Mucosa of descending colon (tissue), 3 donors: ENCODE data around the gene PRR29. TPM values are rescaled to one million over a fixed set of nuclear protein-coding genes. Genes with fewer than 3 reads are reported as not detected.
"Not testable (repeated sequence)": the region's sequence is repeated elsewhere in the genome, so short reads cannot be mapped to it uniquely, and the experiment has no call there.

Source experiments
- ATAC-seq: fragments of 200-7000 bp; cut with Tn5 transposase; one replicate; pipeline ENCODE4 v1.9.1; 2020; ENCODE audit warnings: mild to moderate bottlenecking, moderate library complexity
- DNase-seq, 3 donors: peaks; one replicate each; pipeline ENCODE4 v3.0.0-alpha.2; 2020
- H3K36me3 ChIP-seq: fragments of 200-600 bp; one replicate; pipeline ENCODE4 v1.8.0; 2021; ENCODE audit warnings: low read depth, mild to moderate bottlenecking
- H3K4me1 ChIP-seq: fragments of 200-600 bp; one replicate; pipeline ENCODE4 v1.8.0; 2021; ENCODE audit warnings: low read depth, mild to moderate bottlenecking
- H3K4me3 ChIP-seq: fragments of 200-600 bp; one replicate; pipeline ENCODE4 v1.8.0; 2021; ENCODE audit warnings: mild to moderate bottlenecking
- H3K9me3 ChIP-seq: fragments of 200-600 bp; one replicate; pipeline ENCODE4 v1.8.0; 2021; ENCODE audit warnings: mild to moderate bottlenecking
- intact Hi-C, 2 donors: fragments of 100-400 bp; cut with DNase I in 1 of 2; cut with micrococcal nuclease in 1 of 2; formaldehyde crosslinking; loops; one replicate each; pipeline versions ENCODE4 v1.11.0 to v1.11.1; 2022; cut with DNase I, micrococcal nuclease
- total RNA-seq, 3 donors: library from RNA; stranded (reverse); fragmentation: NEBNext Ultra II Directional in 2 of 3; extraction: Animal tissue kit (Norgen Biotek cat#: 25700) in 2 of 3; gene quantifications; one replicate each; pipeline versions ENCODE4 v1.2.1 to v1.2.4, GENCODE V29; 2021 to 2023
- TF ChIP-seq, protein P1 (sequence below): fragments of 200-600 bp; IDR thresholded peaks from one replicate; pipeline ENCODE4 v1.8.0; 2022; ENCODE audit warnings: antibody characterized with exemption, mild to moderate bottlenecking
- donor health status: DM: no; HTN: no; CAD: no; lungs with moderate emphysema.
- donor health status: DM: no; HTN: no; CAD: no.
- donor health status: DM: no; HTN: yes; CAD: no.

PRR29 gene
- total RNA-seq, 3 donors from 2014 or later, result not detected

DNA sequence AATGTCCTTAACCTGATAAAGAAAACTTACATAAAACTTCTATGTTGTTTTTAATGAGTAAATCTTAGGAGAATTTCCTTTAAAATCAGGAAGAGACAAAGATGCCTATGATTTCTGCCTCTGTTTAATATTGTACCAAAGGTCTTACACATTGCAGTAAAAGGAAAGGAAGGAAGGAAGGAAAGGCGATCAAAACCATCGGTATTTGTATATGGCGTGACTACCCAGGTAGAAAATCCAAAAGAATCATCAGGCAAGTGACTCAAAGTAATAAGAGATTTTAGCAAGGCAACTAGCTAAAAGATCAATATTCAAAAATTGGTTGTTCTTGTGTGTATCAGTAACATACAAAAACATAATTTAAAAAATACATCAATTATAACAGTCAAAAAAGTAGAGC, 18.8 kb downstream of the PRR29 start:
- DNase-seq (no peak), ATAC-seq (no peak)
- Histone ChIP-seq H3K9me3 (no peaks in the 10 kb centered on the region), H3K4me1 (no peaks in the 10 kb centered on the region), H3K36me3 (no peaks in the 10 kb centered on the region), H3K4me3 (no peak overlapping the region)
- TF ChIP-seq, protein P1, sequence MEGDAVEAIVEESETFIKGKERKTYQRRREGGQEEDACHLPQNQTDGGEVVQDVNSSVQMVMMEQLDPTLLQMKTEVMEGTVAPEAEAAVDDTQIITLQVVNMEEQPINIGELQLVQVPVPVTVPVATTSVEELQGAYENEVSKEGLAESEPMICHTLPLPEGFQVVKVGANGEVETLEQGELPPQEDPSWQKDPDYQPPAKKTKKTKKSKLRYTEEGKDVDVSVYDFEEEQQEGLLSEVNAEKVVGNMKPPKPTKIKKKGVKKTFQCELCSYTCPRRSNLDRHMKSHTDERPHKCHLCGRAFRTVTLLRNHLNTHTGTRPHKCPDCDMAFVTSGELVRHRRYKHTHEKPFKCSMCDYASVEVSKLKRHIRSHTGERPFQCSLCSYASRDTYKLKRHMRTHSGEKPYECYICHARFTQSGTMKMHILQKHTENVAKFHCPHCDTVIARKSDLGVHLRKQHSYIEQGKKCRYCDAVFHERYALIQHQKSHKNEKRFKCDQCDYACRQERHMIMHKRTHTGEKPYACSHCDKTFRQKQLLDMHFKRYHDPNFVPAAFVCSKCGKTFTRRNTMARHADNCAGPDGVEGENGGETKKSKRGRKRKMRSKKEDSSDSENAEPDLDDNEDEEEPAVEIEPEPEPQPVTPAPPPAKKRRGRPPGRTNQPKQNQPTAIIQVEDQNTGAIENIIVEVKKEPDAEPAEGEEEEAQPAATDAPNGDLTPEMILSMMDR, result no peak
- intact Hi-C loops, result no loop called here

DNA sequence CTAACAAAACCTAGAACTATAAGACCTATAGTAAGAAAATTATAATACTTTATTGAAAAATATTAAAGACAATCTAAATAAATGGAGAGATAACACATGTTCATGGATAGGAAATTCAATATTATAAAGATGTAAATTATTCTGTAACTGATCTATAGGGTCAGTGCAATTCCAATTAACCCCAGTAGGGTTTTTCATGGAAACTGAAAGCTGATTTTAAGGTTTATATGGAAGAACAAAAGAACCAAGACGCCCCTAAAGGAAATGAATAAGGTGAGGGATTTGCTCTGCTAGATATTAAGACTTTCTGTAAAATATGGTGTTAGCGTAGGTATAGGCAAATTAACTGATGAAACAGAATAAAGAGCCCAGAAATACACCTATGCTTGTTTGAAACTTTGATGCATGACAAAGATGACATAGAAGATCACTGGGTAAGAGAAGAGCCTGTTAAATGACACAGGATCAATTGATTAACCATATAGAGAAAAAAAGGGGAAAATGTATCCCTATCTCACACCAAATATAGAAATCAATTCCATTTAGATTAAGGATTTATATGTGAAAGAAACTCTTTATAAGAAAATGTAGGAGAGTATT, 19.3 kb downstream of the PRR29 start:
- no peaks in the 10 kb centered on the region for H3K36me3 ChIP-seq
- DNase-seq (no peak), ATAC-seq (no peak)
- intact Hi-C loops, result no loop called here
- TF ChIP-seq, protein P1, result no peak
- H3K9me3 ChIP-seq, result no peaks in the 10 kb centered on the region
- no peaks in the 10 kb centered on the region for H3K4me1 ChIP-seq
- no peak overlapping the region for H3K4me3 ChIP-seq

DNA sequence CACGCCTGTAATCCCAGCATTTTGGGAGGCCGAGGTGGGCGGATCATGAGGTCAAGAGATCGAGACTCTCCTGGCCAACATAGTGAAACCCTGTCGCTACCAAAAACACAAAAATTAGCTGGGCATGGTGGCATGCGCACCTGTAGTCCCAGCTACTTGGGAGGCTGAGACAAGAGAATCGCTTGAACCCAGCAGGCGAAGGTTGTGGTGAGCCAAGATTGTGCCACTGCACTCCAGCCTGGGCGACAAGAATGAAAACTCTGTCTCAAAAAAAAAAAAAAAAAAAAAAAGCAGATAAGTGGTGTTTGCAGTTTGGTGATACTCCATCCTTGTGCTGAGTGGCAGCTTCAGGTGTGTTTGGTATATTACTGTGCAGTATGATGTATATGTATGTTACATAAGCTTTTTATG, 21.4 kb downstream of the PRR29 start:
- peak; percentile 11 for ATAC-seq
- H3K4me1 ChIP-seq, intact Hi-C loops, H3K9me3 ChIP-seq, H3K36me3 ChIP-seq, H3K4me3 ChIP-seq, DNase-seq: not testable (repeated sequence)

DNA sequence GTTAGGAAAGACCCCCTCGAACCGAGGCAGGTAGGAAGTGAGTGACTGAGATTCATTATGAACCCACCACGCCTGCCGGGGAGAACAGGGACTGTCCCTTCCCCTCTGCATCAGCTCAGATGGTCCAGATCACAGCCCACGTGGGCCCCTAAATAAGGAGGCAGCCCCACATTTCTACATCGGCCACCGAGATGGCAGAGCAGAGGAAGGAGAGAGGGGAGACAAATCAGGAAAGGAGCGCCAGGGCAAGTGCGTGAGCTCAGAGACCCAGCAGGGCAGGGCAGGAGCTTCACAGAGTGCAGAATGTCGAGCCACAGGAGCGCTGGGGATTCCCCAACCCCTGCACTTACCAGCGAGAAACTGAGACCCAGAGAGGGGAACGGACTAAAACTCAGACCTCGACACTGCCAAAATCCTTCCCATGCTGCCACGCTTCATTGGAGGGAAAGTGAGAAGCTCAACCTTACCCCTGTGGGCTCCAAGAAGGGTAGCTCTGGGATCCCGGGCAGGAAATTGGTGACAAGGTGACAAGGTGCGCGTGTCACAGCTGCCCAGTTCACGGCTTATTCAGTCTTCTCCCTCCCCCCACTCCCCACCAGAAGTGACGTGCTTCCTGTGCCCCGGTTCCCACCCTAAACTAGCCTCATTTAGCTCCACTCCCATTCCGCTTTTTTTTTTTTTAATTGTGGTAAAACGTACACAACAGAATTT, 22.1 kb downstream of the PRR29 start, which contains the start of gene ICAM2:
Gene ICAM2, minus strand, starts transcription at position 578 of the 711 bp plus-strand sequence. CDS start 13,942 bp downstream, outside the sequence.
- peak; percentile 91 for ATAC-seq
- intact Hi-C loops, result loop anchor here in 1 of 2 donors (10.0 kb wide), 1 partner anchor 75 kb away; no protein-coding TSS in a partner anchor
- Histone ChIP-seq H3K36me3 (no peaks in the 10 kb centered on the region), H3K4me1 (no peaks in the 10 kb centered on the region), H3K9me3 (no peaks in the 10 kb centered on the region), H3K4me3 (peak within 1 kb of the TSS; percentile 6)
- peak; percentile 70 to 88 (median 81) for DNase-seq
- TF ChIP-seq, protein P1, result no peak

DNA sequence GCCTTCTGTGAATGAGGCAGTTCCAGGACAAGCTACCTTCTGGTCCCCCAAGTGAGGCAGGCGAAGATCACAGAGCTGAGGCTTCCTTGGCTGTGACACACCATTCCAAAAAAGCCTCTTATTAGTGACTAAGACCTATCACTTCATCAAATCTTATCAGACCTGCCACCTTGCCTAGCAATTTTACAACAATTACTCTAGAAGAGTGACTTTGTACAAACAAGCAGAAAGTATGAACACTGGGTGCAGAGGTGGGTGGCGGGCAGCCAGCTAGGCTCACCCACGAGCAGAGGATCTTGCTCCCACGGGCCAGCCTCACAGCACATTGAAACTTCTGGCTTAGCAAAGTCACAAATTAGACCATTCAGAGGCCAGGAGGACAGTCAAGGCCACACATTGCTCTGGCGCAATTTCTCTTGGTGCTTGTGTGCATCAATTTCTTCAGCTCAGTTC, 24.5 kb downstream of the PRR29 start:
- DNase-seq (no peak), ATAC-seq (no peak)
- intact Hi-C loops, result loop anchor here in 1 of 2 donors (10.0 kb wide), 1 partner anchor 78 kb away; no protein-coding TSS in a partner anchor
- no peaks in the 10 kb centered on the region for H3K36me3 ChIP-seq
- no peak overlapping the region for H3K4me3 ChIP-seq
- H3K4me1 ChIP-seq, result peaks cover 6% of the 10 kb centered on the region
- TF ChIP-seq, protein P1, result no peak
- no peaks in the 10 kb centered on the region for H3K9me3 ChIP-seq

DNA sequence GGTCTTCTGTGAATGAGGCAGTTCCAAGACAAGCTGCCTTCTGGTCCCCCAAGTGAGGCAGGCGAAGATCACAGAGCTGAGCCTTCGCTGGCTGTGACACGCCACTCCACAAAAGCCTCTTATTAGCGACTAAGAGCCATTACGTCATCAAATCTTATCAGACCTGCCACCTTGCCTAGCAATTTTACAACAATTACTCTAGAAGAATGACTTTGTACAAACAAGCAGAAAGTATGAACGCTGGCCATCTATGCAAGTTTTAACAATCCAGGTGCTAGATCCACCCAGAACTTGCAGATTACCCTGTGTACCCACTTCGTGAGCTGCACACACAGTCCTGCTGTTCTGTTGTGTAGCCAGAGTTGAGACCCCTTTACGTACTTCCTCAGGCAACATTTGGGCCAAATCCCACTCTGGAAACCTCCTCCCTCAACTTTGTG, 26.1 kb downstream of the PRR29 start:
- ATAC-seq (no peak), DNase-seq (peak in 1 of 3 donors; percentile 0)
- Histone ChIP-seq H3K36me3 (no peaks in the 10 kb centered on the region), H3K4me3 (no peak overlapping the region), H3K9me3 (no peaks in the 10 kb centered on the region), H3K4me1 (peaks cover 6% of the 10 kb centered on the region)
- TF ChIP-seq, protein P1, result no peak
- intact Hi-C loops, result loop anchor here in 1 of 2 donors (10.0 kb wide), 1 partner anchor 79 kb away; no protein-coding TSS in a partner anchor
